HG03139 (cell line): Measurements from ENCODE around the gene LPP.

Experiments
- ATAC-seq: cut with Tn5 transposase; IDR thresholded peaks from one replicate; pipeline ENCODE4 v1.9.1; 2021; ENCODE audit not compliant: unreplicated experiment

LPP gene

DNA sequence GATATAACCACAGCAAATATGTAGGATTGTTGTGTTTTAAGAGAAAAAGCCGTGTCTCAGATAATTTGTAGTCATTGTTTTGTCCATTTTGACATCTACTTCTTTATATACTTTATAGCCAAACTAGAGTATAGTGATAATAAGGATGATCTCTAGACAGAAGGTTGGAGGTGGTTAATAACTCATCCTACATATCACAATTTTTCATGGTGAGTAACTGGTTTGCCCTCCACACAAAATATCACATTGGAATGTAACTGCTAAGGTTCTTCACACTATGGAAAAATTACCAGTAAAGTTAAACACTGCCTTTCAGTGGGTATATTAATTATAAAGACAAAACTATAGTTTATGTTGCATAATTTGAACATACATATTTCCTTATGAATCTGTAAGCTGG is 380.7 kb downstream of the LPP start:
- no peak for ATAC-seq

DNA sequence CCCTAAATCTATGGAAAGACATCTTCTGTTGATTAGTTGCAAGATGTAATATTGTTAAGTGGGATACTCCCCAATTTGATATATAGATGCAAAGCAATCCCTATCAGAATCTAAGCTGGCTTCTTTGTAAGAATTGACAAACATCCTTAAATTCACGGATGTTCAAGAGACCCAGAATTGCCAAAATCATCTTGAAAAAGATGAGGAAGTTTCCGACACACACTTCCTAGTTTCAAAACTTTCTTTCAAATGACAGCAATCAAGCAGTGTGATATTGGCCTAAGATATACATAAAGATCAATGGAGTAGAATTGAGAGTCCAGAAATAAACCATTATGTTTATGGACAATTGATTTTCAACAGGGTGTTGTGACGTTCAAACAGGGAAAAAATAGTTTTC is 383.6 kb downstream of the LPP start:
- no peak for ATAC-seq

DNA sequence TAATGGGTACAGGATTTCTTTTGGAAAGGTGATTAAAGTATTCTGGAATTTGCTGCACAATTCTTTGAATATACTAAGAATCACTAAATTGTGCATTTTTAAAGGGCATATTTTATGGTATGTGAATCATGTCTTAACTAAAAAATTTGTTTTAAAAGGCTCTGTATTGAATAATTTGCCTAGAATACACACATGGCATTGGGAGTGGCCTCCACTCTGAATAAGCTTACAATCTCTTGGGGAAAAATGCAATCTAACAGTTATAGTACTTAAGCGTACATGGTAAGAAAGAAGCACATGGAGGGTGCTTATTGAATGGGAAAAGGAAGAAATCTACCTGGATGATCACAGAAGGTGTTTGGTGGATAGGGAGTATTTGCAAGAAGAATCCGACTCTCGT is 385.1 kb downstream of the LPP start:
- ATAC-seq: no peak

DNA sequence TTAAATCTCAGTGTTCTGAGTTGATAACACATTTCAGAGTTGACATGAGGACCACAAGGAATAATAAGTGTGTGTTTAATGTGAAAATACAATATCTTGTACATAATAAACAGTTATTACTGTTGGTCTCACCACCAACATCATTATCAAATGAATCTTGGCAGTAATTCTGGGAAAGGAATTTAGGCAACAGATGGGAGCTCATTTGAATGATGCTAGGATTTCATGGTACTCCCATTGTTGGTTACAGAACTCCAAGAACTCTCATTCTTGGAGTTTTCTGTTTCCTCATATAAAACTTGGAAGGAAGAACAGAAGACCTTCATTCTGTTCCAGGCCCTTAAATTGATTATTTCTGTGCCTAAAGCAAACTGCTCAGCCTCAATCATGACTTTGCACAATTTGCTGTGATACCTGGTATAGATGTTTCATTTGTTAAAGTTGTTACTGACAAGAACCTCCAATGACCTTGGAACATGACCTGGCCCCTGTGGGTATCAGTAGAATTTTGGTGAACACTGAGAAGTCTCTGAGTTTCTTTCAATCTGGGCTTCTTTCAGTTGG is 385.8 kb downstream of the LPP start:
- no peak for ATAC-seq

DNA sequence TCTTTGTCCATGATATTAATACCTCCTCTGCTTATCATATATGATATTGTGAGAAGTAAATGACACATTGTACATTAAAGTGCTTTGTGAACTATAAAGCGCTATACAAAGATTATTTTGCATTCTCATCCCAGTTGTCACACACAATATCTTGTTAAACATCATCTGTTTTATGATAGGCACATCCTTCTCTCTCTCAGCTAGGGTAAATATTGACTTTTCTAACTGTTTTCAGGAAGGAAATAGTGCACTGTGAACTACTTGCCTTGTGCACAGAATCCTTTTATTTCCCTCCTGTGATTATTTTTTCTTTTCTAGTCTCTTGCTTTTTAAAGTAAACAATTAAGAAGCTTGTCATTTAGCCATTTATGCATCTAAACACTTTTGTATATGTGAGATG is 388.2 kb downstream of the LPP start:
- no peak for ATAC-seq

DNA sequence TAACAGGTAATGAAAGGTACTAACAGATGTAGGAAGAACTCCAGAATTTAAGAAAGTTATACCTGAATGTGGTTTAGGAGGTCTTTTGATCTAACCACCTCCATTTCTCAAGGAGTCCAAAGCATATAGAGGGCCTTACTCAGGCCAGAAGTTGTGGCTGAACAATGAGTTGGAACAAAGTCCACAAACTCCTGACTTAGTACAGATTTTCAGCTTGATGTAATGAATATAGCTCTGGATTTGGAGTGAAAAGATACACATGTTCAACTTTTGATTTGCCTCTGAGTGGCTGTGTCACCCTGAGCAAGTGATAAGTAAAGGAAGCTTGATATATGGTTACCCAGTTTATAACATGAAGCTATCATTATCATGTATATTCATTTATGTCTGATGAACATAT is 390.1 kb downstream of the LPP start:
- no peak for ATAC-seq

DNA sequence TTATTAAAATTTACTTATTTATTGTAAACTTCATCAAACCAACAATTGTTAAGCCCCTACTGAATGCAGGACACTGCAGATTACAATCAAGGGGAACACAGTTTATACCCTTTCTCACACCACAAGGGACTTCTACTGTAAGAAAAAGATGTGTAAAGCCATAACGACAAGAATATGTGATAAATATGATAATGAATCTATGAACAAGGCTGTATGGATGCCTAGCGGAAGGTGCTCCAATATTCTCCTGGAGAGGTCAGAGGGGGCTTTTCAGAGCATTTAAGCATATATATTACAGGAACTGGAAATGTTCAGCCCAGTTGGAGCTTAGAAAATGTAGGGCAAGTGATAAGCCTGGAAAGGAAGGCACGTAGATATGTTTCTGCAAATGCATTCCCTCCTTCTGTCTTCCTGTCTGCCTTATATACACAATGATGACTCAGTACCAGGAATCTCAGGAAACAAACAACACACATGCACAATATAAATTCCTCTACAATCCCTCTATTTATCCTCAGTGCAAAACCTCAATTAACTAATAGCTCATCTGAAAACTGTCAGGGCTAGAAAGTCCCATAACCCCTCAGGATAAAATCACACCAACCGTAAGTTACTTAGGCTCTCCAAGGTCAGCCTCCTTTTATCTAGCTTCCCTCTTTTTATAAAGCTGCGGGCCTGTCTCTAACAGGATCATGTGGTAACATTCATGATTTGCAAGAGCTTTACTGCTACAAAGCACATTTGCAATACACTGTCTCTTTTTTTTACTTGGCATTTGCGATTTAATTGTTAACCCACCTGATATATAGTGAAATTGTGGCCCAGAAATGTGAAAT is 393.1 kb downstream of the LPP start:
- ATAC-seq: no peak

DNA sequence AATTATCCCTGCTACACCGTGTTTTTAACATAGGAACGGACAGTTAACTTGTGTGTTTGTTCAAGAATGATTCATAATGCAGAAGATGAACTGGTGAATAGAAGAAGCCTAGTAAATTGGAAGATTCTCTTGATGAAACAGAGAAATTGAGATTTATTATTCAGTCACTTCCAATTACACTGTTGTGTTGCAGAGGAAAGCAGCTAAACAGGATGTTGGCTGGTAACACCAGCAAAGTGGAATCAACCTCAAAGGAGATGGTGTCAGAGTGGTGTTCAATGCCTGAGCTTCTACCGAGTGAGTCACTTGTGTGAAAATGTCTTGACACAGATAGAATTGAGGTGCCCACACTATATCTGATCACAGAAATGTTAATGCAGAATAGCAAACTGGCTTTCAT is 399.6 kb downstream of the LPP start:
- no peak for ATAC-seq

DNA sequence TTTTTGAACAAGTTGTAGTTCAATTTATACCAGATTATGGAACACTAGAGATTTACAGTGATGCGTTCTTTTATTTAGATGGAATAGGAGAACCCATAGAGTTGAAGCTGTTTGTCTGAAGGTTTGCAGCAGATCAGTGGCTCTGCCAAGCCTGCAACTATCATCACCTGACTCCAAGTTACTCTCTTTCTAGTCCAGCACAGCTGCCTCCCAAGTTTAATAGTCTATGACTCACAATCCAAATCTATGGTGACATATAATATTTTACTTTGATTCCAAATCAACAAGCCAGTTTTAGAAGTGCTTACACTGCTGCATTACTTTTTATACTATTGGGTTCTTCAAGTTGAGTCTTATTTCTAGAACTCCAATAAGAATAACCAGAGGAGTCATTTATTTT is 400.4 kb downstream of the LPP start:
- no peak for ATAC-seq

DNA sequence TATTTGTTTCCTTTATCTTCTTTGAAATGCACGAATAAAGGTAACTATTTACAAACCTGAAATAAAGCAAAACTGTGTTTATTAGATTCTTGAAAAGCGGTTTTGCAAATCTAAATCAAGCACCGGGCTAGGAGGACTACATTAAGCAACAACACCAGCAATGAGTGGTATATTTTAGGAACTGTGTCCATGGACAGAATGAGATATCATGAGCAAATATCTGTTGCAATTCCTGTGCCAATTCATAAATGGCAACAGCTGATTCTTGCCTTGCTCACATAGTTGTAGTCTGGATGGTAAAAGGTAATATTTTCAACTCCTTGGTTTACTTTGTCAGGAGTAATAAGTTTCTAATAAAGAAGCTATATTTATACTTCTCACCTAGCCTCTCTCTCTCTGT is 403.3 kb downstream of the LPP start:
- ATAC-seq: no peak

DNA sequence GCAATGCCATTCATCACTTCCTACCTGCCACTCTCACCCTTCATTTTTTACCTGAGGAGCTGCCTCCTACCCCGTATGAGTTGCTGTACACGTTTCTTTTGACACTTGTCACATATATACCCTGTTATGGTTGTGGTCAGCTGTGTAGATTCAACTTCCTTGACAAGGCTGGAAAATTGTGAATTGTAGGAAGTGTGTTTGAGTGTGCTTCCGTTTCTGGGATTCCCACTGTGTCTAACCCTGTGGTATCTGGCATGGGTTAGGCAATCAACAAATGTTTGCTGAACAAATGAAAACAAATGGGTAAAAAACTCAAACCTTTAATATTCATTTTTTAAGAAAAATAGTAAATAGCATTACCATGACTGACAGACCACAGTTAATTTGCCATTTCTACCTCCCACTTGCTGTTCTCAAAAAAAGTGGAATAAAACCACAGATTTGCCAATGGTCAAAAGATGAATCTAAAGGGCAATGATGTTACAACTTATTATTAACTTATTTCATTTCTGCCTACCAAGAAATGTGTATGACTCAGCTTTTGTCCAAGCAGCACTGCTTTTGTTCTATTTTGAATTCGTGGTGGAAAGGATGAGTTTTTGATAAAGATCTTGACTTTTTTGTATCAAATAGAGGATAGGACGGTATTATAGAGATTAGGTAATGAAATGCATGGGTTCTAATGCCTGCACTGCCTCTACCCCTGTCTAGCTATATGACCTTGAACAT is 404.6 kb downstream of the LPP start:
- ATAC-seq: no peak

DNA sequence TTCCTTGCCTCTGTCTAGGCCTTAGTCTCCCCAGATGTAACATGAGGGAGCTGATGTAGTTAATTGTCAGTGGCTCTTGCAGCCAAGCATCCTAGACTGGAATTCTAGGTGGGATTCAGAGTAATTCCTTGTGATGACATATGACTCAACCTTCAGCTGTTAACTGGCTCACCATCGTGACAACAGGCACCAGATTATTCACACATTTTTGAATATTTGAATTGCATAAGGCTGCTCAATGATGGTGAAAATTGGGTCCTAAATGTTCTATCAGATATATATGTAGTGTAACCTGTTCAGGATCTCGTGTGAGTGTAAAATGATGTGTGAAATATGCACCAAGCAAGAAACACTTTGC is 405.1 kb downstream of the LPP start:
- ATAC-seq: no peak

DNA sequence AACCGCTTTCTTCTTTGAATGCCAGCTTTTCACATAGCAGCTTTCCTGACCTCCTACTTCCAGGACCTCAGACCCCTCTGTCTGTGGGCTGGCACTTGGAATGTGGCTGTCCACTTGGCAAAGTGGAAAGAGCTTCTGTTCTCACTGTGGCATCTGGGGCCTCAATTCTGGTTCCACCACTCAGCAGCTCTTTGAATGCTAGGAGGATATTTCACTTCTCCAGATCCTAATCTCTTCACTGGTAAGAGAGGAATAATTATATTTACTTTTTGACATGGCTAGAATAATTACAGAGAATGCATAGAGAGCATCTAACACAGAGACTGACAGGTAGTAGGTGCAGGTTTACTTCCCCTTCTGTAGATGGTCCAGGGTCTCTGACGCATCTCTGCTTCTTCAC is 405.9 kb downstream of the LPP start:
- no peak for ATAC-seq

DNA sequence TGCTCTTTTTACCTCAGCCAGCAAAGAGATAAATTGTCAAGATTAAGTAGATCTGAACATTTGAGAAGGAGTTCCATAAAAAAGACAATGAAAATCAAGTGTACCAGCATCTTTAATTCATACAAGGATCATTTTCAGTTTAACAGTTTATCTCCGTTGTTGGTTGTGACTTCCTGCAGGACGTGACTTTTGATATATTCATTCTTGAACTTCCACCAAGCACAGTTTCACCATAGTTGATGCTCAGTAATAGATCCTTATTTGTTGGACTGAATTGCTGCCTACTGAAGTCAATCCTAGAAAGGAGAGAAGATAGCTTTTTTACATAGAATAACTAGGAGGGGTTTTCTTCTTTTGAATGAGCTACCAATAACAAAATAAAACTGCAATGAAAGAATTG is 408.2 kb downstream of the LPP start:
- no peak for ATAC-seq

DNA sequence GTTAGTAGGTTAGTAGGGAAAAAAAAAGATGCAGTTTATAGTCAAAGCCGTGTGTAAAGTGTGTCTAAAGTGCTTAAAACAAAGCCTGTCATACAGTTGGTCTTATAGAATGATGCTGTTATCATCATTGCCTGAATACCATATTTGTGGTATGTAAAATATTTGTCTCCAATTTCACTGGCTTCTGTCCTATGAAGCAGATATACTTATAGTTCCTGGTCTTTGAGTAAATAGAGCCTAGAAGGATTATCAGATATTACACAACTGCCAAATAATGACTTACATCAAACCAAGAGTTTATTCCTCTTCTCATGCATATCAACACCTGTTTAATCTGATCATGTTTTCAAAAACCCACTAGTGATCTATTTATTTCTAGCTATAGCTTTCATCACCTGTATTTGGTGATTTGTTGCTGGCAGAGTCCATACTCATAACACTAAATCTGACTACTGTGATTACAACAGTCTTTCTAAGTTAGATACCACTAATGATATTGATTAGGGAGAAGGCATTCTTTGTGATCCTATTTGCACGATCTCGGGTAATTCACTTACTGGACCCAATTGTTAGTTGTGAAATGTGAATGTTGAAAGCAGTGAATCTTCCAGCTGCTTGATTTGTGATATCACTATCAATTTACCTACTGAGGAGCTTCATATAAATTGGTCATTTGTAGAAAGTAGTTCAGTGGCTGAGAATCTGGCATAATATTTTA is 413.7 kb downstream of the LPP start:
- no peak for ATAC-seq

DNA sequence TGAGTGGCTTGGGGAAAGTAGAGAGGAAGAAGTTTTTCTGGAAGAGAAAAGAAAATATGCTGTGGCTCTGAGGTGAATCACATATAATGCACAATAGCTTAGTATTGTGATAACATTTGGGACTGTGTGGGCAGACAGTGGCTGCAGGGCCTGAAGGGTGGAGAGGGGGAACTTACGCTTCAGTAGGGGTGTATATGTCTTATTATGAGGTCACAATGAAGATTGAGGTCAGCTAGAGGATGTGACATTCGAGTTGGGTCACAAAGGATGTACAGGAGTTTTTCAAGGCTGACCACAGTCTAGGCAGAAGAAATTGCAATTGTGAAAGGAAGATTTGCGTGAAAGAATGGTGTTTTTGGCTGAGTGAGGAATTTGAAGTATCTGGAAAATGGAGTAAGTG is 414.8 kb downstream of the LPP start:
- ATAC-seq: no peak

DNA sequence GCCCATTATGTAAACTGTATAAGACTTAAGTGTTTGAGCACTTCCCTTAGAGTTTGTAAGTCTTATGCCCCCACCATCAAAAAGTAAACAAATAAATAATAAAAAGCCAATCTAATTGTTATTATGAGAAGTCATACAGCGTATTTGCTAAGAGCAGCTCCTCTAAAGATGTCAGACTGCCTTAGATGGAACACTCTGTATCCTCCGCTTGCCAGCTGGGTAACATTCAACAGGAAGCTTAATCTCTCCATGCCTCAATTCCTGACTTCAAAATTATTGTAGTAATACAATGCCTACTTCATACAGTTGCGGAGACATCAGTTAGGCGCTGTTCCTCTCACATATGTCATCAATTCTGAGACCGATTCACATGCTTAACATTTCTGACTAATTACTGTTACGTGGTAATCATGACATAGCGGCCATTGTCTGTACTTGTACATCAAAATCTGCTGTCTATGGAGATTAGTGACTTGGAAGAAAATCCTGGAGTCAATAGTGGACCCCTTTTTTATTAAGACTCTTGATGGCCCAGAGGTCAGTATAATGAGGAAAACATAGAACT is 417.7 kb downstream of the LPP start:
- no peak for ATAC-seq

DNA sequence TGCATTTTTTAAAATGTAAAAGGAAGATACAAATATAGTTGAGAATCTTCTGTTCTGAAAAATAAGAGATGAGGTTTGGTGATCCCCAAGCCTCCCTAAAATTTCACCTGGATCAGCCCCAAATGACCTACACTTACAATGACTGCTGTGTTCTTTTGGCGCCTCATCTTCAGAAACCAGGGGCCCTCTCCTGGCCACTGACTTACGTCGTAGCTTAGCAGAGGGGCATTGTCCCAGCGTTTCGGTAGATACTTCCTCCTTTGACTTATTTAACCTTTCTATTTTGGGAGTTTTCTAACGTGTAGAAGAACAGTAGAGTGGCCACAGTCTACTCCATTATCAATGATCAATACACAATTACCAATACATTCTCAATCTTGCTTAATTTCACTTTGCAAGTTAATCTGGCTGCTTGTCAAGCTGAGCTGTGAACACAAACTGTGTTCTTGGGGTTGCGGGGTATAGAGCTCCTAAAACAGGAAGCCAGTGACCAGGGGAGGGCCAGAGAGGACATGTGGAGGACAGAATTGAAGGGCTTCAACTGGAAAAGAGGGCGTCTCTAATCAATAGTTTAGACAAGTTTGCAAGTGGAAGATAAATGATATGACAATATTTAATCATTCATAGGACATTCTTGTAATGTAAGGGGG is 419.5 kb downstream of the LPP start:
- ATAC-seq: no peak

DNA sequence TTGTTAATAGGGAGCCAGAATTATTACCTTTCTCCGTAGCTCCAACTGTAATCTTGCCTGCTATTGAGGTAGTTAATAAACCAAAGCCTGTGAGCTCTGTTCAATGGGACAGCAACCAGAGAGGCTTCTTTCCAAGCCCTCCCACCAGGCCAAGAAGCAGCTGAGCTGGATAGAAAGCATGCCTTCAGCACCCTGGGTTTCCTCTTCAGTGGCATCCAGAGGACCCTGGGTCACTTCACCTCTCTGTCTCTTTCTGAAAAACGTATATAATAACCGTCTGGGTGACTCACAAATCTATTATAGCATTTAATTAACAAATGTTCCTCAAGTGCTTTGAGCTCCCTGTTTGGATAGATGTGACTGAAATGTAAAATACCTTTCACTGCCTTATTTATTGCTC is 420.0 kb downstream of the LPP start:
- no peak for ATAC-seq

DNA sequence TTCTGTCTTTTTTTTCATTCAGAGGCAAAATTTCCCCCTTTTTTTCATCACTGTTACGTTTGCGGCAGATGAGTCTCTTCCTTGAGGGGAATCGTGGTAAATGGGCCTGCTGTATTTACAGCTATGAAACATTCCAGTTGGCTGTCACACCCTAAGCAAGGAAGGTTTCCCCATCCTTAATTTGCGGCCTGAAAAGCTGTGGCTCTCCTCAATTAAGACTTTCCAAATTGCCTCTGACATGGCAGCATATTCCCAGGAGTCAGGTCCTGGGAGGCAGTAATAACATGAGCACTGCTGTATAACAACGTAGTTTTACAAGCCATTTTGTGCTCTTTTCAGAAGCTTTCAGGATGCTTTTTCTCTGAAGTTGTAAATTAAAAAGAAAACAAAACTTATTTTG is 420.9 kb downstream of the LPP start:
- no peak for ATAC-seq

DNA sequence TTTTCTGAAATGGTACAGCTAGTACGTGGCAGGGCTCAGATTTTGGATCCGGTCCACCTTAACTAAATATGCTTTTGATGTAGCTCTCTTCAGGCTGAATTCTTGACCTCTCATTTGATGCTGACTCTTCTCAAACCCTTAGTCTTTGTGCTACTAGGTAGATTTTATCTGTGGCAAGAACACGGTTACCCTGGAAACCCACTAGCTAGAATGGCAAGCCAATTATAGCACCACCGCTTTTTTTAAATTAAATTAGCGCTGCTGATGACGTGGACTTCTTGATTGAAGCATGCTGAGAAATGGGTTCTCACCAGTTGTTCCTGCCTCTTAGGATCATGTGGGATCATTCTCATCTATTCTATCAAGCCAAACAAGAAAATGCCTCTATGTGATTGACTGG is 421.5 kb downstream of the LPP start:
- no peak for ATAC-seq
